Right lobe of liver (tissue), 4 donors: ENCODE data around the gene BMAL2.

Experiments
- CTCF ChIP-seq, 4 donors: fragments of 200-600 bp in 3 of 4; fragments of 450-650 bp in 1 of 4; IDR thresholded peaks; one replicate each; pipeline versions ENCODE4 v1.5.1 to v1.8.0; 2016 to 2022; ENCODE audit warnings: antibody characterized with exemption in 4 of 4, mild to moderate bottlenecking in 2 of 4
- POLR2A ChIP-seq: fragments of 450-650 bp; IDR thresholded peaks from one replicate; pipeline ENCODE4 v1.6.1; 2017; ENCODE audit warnings: antibody characterized with exemption, mild to moderate bottlenecking
- donor health status: DM: no; HTN: no; CAD: no.
- donor health status: DM: no; HTN: no; CAD: no.
- donor health status: DM: no; HTN: yes; CAD: no.

GRCh38 chr12:27351476-27351875 lies 18.8 kb downstream of the BMAL2 start:
- TF ChIP-seq CTCF (IDR thresholded peaks at IDR 0.05) (no peak), POLR2A (no peak)
